Ramos (cell line): Measurements from ENCODE around the gene RSPH4A.
"Not testable (repeated sequence)": the region's sequence is repeated elsewhere in the genome, so short reads cannot be mapped to it uniquely, and the experiment has no call there.

Experiments
- in situ Hi-C: fragments of 300-500 bp; cut with MboI; formaldehyde crosslinking; loops from one replicate; pipeline ENCODE4 v1.14.3; 2022; ENCODE audit warnings: low sequenced_read_pairs; ENCODE audit not compliant: unreplicated experiment

RSPH4A gene

GRCh38 chr6:116624036-116624805, 7.9 kb downstream of the RSPH4A start:
- in situ Hi-C loops, result no loop called here

DNA sequence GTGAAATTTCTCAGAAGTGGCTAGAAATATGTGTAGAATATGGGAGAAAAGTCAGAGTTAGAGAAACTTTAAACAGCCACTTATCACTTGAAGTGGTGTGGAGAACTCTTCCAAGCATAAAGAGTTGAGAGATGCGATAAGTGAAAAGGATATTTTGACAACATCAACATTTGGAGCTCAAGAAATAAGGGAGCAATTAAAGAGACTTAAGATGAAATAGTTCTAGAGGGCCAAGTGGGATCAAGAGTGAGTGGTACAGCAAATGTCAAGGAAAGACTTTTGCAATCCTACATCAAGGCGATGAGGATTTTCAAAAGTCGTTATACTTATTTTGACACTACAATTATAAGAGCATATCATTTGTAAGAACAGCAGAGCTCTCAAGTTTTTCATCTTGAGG, 9.6 kb downstream of the RSPH4A start:
- in situ Hi-C loops, result no loop called here

DNA sequence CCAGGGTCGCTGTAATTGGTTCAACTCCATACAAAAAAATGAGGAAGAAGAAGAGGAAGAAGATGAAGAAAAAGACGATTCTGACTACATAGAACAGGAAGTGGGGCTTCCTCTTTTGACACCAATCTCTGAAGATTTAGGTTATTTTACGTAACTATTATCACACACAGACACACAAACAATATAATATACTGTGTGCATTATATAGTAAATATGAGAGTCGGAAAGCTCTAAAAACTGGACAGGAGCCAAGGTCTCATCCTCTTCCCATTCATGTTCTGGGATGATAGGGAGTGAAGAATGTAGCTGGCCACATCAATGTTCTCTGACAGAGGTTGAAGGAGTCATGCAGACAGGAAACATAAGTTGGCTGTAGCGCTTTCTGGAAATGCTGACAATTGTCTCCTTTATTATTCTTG, 13.3 kb downstream of the RSPH4A start:
- in situ Hi-C loops, result no loop called here

DNA sequence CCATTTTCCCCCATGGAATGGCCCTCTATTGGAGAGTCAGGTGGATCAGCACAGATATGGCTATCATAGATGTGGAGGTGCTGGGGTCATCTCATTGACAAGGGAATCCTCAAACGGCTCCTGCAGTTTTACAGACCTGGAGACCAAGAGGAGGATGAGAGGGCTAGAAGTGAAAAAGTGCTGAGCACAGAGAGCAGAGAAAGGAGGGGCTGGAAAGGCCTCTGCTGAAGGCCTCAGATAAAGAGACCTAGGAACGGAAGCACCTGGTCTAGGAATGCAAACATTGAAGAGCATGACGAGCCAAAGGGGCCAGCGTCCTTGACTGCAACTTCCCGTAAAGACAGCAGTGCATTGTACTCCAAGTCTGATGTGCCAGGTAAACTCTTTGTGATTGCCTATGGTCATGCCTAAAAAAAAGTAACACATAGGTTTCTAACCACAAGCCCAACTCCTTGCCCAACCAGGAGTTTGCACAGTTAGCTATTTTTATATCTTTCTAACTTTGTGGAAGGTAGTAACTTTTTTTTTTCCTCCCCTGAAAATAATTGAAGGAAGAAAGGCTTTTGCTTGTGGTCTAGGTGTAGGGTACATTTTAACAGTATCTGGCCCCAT, 15.2 kb downstream of the RSPH4A start:
- in situ Hi-C loops, result no loop called here

GRCh38 chr6:116633685-116634084, 17.4 kb downstream of the RSPH4A start:
- in situ Hi-C loops, result no loop called here

- in situ Hi-C loops, result no loop called here
Measured at GRCh38 chr6:116648156-116648555, 31.9 kb downstream of the RSPH4A start.

GRCh38 chr6:116649129-116649528, 32.9 kb downstream of the RSPH4A start:
- in situ Hi-C loops, result no loop called here

DNA sequence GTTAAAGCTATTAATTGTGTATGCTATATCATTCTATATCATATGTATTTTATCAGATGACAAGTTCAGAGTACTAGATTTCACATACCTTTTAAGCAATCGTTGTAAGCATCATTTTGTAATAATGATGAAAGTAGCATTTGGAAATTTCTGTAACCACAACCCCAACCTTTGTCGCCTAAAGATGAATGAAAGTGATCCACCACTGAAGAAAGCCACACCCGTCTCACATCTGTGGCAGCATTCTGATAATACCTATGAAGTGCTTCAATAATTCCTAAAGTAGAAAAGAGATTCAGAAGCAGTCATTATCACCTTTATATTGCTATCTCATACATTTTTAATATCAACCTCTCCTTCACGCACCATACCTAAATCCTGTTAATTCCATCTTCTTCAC, 35.6 kb downstream of the RSPH4A start:
- in situ Hi-C loops, result no loop called here

DNA sequence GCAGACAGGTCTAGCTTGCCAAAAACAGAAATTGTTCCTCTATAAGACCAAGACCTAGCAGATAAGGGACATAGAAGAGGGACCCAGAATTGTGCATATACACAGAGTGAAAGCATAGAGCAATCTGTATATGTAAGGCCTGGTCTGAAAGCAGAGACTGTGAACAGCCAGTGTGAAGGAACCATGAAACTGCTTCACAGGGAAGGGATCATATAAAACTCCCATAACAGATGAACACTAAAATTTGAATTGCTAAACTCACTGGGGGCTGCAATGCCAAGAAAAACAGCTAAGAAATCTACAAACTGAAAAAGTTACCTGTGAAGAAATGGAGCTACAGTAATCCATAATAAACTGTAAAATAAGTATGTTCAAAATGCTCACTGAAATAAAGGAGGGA, 45.3 kb downstream of the RSPH4A start:
- in situ Hi-C loops, result no loop called here

- in situ Hi-C loops, result no loop called here
Measured at GRCh38 chr6:116662202-116662601, 45.9 kb downstream of the RSPH4A start.

DNA sequence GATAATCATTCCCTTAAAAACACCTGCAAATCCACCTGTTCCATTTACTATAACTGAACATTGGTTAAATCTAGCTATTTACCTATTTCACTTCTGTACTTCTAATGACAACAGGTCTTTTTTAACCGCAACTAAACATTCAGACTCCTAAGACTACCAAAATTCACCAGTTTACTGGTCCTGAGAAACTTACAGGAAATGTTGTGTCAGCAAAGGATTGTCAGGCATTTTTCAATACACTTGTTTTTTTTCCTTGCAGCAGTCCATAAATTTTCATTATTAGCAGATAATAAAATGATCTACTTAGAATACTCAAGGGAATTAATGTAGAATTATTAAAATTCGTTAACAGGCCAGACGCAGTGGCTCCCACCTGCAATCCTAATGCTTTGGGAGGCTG, 47.0 kb downstream of the RSPH4A start:
- in situ Hi-C loops, result no loop called here

GRCh38 chr6:116664169-116664568, 47.9 kb downstream of the RSPH4A start:
- in situ Hi-C loops, result not testable (repeated sequence)

- in situ Hi-C loops, result no loop called here
Measured at GRCh38 chr6:116665464-116665863, 49.2 kb downstream of the RSPH4A start.

DNA sequence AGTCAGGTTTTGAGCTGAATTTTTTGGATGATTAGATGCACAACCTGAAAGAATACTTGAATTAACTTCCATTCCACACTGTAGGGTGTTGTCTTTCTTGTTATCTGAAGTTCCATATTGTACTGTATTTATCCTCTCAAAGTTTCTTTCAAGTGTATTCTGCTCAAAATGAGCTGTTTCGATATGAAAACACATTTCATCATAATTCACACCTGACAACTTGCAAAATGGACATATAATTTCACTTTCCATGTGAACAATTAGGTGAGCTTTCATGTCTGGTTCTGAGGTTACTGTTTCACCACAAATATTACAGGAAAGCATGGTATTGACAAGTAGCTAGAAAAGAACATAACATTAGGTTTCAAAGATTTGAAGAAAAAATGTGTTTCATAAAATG, 50.6 kb downstream of the RSPH4A start:
- in situ Hi-C loops, result no loop called here

GRCh38 chr6:116667623-116668022, 51.3 kb downstream of the RSPH4A start:
- in situ Hi-C loops, result no loop called here

GRCh38 chr6:116672306-116672705, 56.0 kb downstream of the RSPH4A start:
- in situ Hi-C loops, result no loop called here

DNA sequence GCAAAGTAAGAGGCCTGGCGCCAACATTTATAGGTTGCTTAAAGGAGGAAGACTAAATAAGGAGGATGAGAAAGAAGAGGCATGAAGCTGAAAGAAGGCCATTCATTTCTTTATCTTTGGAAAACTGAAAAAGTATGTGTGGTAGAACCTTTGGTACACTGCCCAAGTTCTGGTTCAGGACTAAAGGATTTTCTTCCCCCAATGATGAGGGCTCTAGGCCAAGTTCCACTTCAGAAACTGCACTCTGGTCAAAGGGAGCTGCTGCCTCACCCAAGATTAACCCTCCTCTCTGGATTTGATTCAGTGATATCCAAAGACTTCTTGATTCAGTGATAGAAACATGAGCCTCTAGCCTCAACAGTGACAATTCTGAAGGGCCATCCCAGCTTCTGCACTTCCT, 59.7 kb downstream of the RSPH4A start:
- in situ Hi-C loops, result no loop called here

GRCh38 chr6:116680880-116681672, 64.8 kb downstream of the RSPH4A start, which contains the start of gene KPNA5:
TSS of gene KPNA5 (plus strand) at chr6:116681211. CDS start at chr6:116681335, 124 bp downstream.
- in situ Hi-C loops, result no loop called here

GRCh38 chr6:116682334-116682712, 66.0 kb downstream of the RSPH4A start:
- in situ Hi-C loops, result no loop called here
